WI38 (cell line): Measurements from ENCODE around the gene HFE.

Experiments
- H3K4me3 ChIP-seq: 2 replicates; pipeline ENCODE4 v1.5.1; 2011; ENCODE audit warnings: low read depth, mild to moderate bottlenecking, control low read depth, low read length
- TF ChIP-seq, protein P1 (sequence below): IDR thresholded peaks from 2 replicates; pipeline ENCODE4 v1.5.1; 2012; ENCODE audit warnings: low read depth, mild to moderate bottlenecking, control low read depth, low read length

Gene HFE

DNA sequence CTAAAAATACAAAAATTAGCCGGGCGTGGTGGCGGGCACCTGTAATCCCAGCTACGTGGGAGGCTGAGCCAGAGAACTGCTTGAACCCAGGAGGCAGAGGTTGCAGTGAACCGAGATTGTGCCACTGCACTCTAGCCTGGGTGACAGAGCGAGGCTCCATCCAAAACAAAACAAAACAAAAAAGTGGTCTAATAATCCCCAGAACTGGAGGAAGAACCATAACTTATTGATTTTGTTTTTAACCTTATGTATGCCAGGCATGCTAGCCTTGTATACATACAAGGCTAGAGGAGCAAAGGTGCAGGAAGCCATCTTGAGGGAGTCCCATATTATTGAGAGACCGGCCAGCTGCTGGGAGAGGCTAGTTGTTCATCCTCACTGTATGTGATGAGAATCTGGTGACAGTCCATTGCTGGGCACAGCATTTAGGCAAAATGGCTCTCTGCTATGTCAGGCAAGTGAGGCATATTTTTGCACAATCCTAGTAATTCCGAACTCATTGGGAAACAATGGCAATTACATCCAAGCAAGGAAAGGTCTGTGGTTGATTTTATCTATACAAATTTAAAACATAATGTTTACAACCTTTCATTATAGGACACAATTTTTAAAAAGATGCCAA is 18.0 kb downstream of the HFE start:
- TF ChIP-seq, protein P1, sequence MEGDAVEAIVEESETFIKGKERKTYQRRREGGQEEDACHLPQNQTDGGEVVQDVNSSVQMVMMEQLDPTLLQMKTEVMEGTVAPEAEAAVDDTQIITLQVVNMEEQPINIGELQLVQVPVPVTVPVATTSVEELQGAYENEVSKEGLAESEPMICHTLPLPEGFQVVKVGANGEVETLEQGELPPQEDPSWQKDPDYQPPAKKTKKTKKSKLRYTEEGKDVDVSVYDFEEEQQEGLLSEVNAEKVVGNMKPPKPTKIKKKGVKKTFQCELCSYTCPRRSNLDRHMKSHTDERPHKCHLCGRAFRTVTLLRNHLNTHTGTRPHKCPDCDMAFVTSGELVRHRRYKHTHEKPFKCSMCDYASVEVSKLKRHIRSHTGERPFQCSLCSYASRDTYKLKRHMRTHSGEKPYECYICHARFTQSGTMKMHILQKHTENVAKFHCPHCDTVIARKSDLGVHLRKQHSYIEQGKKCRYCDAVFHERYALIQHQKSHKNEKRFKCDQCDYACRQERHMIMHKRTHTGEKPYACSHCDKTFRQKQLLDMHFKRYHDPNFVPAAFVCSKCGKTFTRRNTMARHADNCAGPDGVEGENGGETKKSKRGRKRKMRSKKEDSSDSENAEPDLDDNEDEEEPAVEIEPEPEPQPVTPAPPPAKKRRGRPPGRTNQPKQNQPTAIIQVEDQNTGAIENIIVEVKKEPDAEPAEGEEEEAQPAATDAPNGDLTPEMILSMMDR = no peak
- H3K4me3 ChIP-seq = no peak overlapping the region

DNA sequence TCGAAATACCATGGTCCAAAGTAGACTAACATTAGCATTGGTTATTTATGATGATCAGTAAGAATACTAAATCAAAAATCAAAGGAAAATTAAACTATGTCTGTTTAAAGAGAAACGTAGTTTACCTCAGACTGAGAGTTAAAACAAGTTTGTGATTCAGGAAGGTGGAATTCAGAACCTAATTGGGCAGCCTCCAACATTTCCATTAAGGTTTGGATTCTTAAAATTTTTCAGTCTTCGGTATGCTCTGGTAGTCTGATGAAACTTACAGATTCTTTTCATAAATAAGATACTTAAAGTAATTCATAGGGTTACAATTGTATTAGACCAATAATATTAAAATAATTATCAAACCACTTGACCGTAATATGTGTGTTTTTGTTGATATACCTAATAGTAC is 18.6 kb downstream of the HFE start:
- TF ChIP-seq, protein P1 = no peak
- no peak overlapping the region for H3K4me3 ChIP-seq

DNA sequence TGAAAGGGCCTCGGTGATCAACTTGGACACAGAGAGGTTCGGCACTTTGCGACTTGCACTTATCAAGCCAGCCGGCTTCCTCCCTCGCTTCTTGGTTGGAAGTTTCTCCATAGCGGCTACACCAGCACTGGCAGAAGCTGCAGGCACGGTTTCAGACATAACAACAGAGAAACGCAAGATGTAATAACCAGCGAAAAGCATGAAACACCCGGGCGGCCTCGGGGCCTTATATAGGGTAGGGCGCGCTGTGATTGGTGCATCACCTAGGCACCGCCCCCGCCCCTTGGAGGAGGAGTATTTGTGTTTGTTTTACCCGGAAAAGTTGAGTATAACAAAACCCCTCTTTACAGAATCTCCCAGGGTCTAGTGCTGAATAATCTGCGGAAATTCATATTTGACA is 20.7 kb downstream of the HFE start:
- TF ChIP-seq, protein P1 = no peak
- no peak overlapping the region for H3K4me3 ChIP-seq

DNA sequence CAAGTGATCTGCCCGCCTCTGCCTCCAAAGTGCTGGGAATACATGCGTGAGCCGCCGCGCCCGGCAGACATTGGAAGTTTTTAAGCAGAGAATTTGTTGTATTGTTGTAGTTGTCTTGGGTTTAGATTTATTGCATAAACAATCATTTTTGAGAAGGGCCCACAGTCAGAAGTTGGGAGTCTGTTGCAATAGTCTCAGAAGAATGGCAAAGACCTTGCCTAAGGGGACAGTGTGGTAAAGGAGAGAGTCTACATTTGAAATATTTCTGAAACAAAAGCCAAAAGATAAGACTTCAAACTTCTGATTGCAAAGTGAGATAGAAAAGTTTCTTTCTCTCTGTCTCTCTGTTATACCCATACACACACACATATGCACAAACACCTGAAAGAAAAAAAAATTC is 22.5 kb downstream of the HFE start:
- TF ChIP-seq, protein P1 = no peak
- H3K4me3 ChIP-seq = no peak overlapping the region

DNA sequence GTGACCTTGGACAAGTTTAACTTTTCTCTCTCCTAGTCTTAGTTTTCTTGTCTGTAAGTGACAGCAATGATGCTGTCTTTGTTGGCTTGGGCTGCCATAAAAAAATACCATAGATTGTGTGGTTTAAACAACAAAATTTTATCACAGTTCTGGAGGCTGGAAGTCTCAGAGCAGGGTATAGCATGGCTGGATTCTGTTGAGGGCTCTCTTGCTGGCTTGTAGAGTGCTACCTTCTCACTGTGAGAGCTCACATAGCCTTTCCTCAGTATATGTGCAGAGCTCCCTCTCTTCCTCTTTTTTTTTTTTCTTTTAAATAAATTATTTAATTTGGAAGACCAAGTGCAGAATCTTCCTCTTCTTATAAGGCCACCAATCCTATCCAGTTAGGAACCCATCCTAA is 26.3 kb downstream of the HFE start:
- TF ChIP-seq, protein P1 = no peak
- no peak overlapping the region for H3K4me3 ChIP-seq

DNA sequence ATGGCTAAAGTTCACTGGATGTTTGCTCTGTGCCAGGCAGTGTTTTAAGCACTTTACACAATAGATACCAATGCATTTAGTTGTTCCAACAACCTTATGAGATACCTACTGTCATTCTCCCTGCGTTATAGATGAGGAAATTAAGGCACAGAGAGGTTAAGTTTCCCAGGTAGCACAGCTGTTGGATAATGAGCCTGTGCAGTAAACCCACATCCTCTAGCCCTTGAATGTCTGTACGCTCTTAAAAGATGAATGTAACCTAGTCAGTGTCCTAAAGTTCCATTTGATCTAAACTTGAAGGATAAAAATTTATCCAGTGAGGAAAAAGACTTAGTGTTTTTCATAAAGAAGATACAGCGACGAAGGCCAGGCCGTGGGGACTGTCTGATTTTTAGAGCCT is 28.0 kb downstream of the HFE start:
- TF ChIP-seq, protein P1 = no peak
- H3K4me3 ChIP-seq = no peak overlapping the region

DNA sequence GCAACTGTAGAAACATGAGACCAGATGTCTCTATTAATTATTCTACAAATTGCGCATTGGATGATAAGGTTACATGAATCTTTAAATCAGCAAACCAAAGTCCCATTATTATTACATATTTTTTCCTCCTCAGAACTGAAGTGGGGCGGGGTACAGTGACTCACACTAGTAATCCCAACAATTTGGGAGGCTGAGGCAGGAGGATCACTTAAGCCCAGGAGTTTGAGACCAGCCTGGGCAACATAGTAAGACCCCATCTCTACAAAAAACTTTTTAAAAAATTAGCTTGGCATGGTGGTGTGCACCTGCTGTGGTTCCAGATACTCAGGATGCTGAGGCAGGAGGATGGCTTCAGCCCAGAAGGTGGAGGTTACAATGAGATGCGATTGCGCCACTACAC is 29.0 kb downstream of the HFE start:
- TF ChIP-seq, protein P1 = no peak

More for the DNA sequence above, 29.0 kb downstream of the HFE start:
- no peak overlapping the region for H3K4me3 ChIP-seq
